Stomach (tissue), 9 donors: ENCODE data around the gene ZFPM1. TPM values are rescaled to one million over a fixed set of nuclear protein-coding genes. Genes with fewer than 3 reads are reported as not detected.

Source experiments
- DNase-seq, 2 donors: peaks; one replicate each; pipeline versions ENCODE4 v3.0.0 to v3.0.0-alpha.2; 2013 to 2019
- H3K27ac ChIP-seq, 5 donors: fragments of 200-600 bp in 4 of 5; sonication (generic) in 4 of 5; one replicate each; pipeline ENCODE4 v1.5.1; 2013 to 2019; ENCODE audit warnings: mild to moderate bottlenecking in 1 of 5, moderate library complexity in 1 of 5
- H3K27me3 ChIP-seq, 3 donors: fragments of 200-600 bp; sonication (generic); one replicate each; pipeline ENCODE4 v1.5.1; 2017 to 2019; ENCODE audit warnings: mixed run types in 1 of 3
- H3K36me3 ChIP-seq, 4 donors: fragments of 200-600 bp; sonication (generic); 1 replicate in 3 of 4; 2 replicates in 1 of 4; pipeline ENCODE4 v1.5.1; 2016 to 2019
- H3K4me1 ChIP-seq, 4 donors: fragments of 200-600 bp; sonication (generic); one replicate each; pipeline ENCODE4 v1.5.1; 2016 to 2019
- H3K4me3 ChIP-seq, 4 donors: fragments of 200-600 bp; sonication (generic) in 3 of 4; one replicate each; pipeline ENCODE4 v1.5.1; 2016 to 2019; ENCODE audit warnings: mild to moderate bottlenecking in 1 of 4
- H3K9me3 ChIP-seq, 4 donors: fragments of 200-600 bp; sonication (generic); one replicate each; pipeline ENCODE4 v1.5.1; 2016 to 2019
- CTCF ChIP-seq, 7 experiments: fragments of 450-650 bp in 4 of 7; fragments of 200-600 bp in 3 of 7; sonication (generic) in 3 of 7; IDR thresholded peaks; one replicate each; pipeline ENCODE4 v1.5.1; 2016 to 2019; ENCODE audit warnings: antibody characterized with exemption in 7 of 7, control low read depth in 2 of 7, mild to moderate bottlenecking in 1 of 7
- EP300 ChIP-seq: sonication (generic); formaldehyde crosslinking; IDR thresholded peaks from one replicate; pipeline ENCODE4 v1.6.1; 2017; ENCODE audit warnings: antibody characterized with exemption
- POLR2A ChIP-seq, 4 donors: fragments of 450-650 bp; IDR thresholded peaks; one replicate each; pipeline ENCODE4 v1.6.1; 2016; ENCODE audit warnings: antibody characterized with exemption in 4 of 4, control low read depth in 2 of 4, mild to moderate bottlenecking in 1 of 4, moderate library complexity in 1 of 4
- POLR2AphosphoS5 ChIP-seq, 3 donors: sonication (generic); formaldehyde crosslinking; IDR thresholded peaks; one replicate each; pipeline ENCODE4 v1.6.1; 2016; ENCODE audit warnings: antibody characterized with exemption in 3 of 3
- WGBS, 5 donors: extraction: QIAGEN DNeasy Blood & Tissue Kit in 3 of 5; methylation state at CpG; one replicate each; pipeline versions ENCODE4 v1.1.5 to v1.1.7; 2013 to 2018; 5-methylcytosine and 5-hydroxymethylcytosine counted together
- intact Hi-C: fragments of 100-400 bp; cut with DNase I; formaldehyde crosslinking; loops from one replicate; pipeline ENCODE4 v1.15.1; 2023; ENCODE audit warnings: low total_unique reads
- polyA plus RNA-seq, 3 donors: library from polyadenylated mRNA; stranded (reverse); fragments of 200-250 nt; gene quantifications; one replicate each; pipeline ENCODE4 v1.2.3, GENCODE V29; 2013
- total RNA-seq, 5 donors: library from RNA; depleted of rRNA; stranded (reverse); fragments of >200 nt; gene quantifications; one replicate each; pipeline versions ENCODE4 v1.1.0 to v1.2.3, GENCODE V29; 2014 to 2016
- donor health status: healthy with polysubstance abuse.
- donor health status: Bipolar disorder and iron deficiency.
- donor health status: healthy.

Gene ZFPM1
- total and polyA plus RNA-seq, 8 donors, result 3.9 to 85.7 (median 12.9) TPM

- Histone ChIP-seq H3K4me3 (no peak overlapping the region), H3K27me3 (peaks cover 0 to 8% (median 0%) of the 10 kb centered on the region in 3 donors), H3K36me3 (peaks cover 4 to 67% (median 58%) of the 10 kb centered on the region in 4 donors), H3K9me3 (no peaks in the 10 kb centered on the region), H3K4me1 (peaks cover 29 to 63% (median 49%) of the 10 kb centered on the region in 4 donors), H3K27ac (no peak overlapping the region)
- intact Hi-C loops, result no loop called here
- DNase-seq, result peak in 1 of 2 donors; percentile 69
- no peak for TF ChIP-seq EP300
- TF ChIP-seq POLR2AphosphoS5 (IDR thresholded peaks at IDR 0.05), result no peak
- TF ChIP-seq CTCF (IDR thresholded peaks at IDR 0.05), result no peak
- TF ChIP-seq POLR2A (IDR thresholded peaks at IDR 0.05), result no peak
- 33 to 63% (median 37%) methylated on average over 11 of the region's 11 CpGs for WGBS, 5 donors
These were observed 77.8 kb downstream of the ZFPM1 start for GRCh38 chr16:88530858-88531203.

- H3K4me1 ChIP-seq, result peaks cover 24 to 58% (median 44%) of the 10 kb centered on the region in 4 donors
These were observed 78.3 kb downstream of the ZFPM1 start for GRCh38 chr16:88531346-88531745.

GRCh38 chr16:88531931-88532433 lies 78.9 kb downstream of the ZFPM1 start:
- Histone ChIP-seq H3K27me3 (peaks cover 0 to 3% (median 0%) of the 10 kb centered on the region in 3 donors), H3K4me3 (no peak overlapping the region), H3K4me1 (peaks cover 21 to 58% (median 37%) of the 10 kb centered on the region in 4 donors), H3K27ac (no peak overlapping the region), H3K9me3 (no peaks in the 10 kb centered on the region), H3K36me3 (peaks cover 4 to 71% (median 58%) of the 10 kb centered on the region in 4 donors)
- TF ChIP-seq CTCF (IDR thresholded peaks at IDR 0.05), result no peak
- no peak for TF ChIP-seq EP300
- no peak for TF ChIP-seq POLR2AphosphoS5 (IDR thresholded peaks at IDR 0.05)
- no peak for TF ChIP-seq POLR2A (IDR thresholded peaks at IDR 0.05)
- intact Hi-C loops, result no loop called here
- WGBS, 5 donors, result 86 to 91% (median 88%) methylated on average over 19 to 34 of the region's 34 CpGs
- peak in 1 of 2 donors; percentile 44 for DNase-seq

More at GRCh38 chr16:88531346-88531745, 78.3 kb downstream of the ZFPM1 start:
- Histone ChIP-seq H3K36me3 (peaks cover 4 to 71% (median 58%) of the 10 kb centered on the region in 4 donors), H3K9me3 (no peaks in the 10 kb centered on the region), H3K4me3 (no peak overlapping the region), H3K27ac (no peak overlapping the region), H3K27me3 (peaks cover 0 to 6% (median 0%) of the 10 kb centered on the region in 3 donors)
- WGBS, 5 donors, result 78 to 82% (median 80%) methylated on average over 12 of the region's 12 CpGs
- DNase-seq, result peak in 1 of 2 donors; percentile 24
- TF ChIP-seq CTCF (IDR thresholded peaks at IDR 0.05) (no peak), EP300 (no peak), POLR2AphosphoS5 (IDR thresholded peaks at IDR 0.05) (no peak), POLR2A (IDR thresholded peaks at IDR 0.05) (no peak)
- intact Hi-C loops, result no loop called here

GRCh38 chr16:88532434-88533241 lies 79.6 kb downstream of the ZFPM1 start:
- Histone ChIP-seq H3K9me3 (no peaks in the 10 kb centered on the region), H3K4me1 (peaks cover 15 to 52% (median 31%) of the 10 kb centered on the region in 4 donors), H3K4me3 (peak overlapping the region; percentile 41 to 69 (median 57)), H3K27me3 (peaks cover 0 to 2% (median 0%) of the 10 kb centered on the region in 3 donors), H3K36me3 (peaks cover 4 to 71% (median 58%) of the 10 kb centered on the region in 4 donors), H3K27ac (peak overlapping the region in 1 of 5 donors; percentile 27)
- 82 to 85% (median 83%) methylated on average over 4 to 37 of the region's 37 CpGs for WGBS, 5 donors
- TF ChIP-seq CTCF (IDR thresholded peaks at IDR 0.05) (no peak), POLR2AphosphoS5 (IDR thresholded peaks at IDR 0.05) (no peak), EP300 (no peak), POLR2A (IDR thresholded peaks at IDR 0.05) (no peak)
- peak in 1 of 2 donors; percentile 49 for DNase-seq
- intact Hi-C loops, result no loop called here
